Activated CD4-positive, alpha-beta T cell treated with anti-CD3 and anti-CD28 coated beads, Interleukin-2, amount 10 ng/mL, durations not matched to agents 7 days and 5 days (primary cell): Measurements from ENCODE around the gene TMEM207. TPM values are rescaled to one million over a fixed set of nuclear protein-coding genes. Genes with fewer than 3 reads are reported as not detected.
"Not testable (repeated sequence)": the region's sequence is repeated elsewhere in the genome, so short reads cannot be mapped to it uniquely, and the experiment has no call there.

Experiments
- CTCF ChIA-PET: fragments of 350-600 bp; sonication (Branson Sonifier 250); formaldehyde crosslinking; loops from one replicate; lab custom pipeline; 2021; ENCODE audit warnings: antibody characterized with exemption; lab: Charles Lee
- POLR2A ChIA-PET: fragments of 350-600 bp; sonication (Branson Sonifier 250); formaldehyde crosslinking; loops from one replicate; lab custom pipeline; 2021; ENCODE audit warnings: antibody characterized with exemption; lab: Charles Lee
- DNase-seq: peaks from one replicate; pipeline ENCODE4 v3.0.0-alpha.2; 2020
- H3K27ac Mint-ChIP-seq: one replicate; pipeline ENCODE4 v1.8.0; 2021; ENCODE audit warnings: mild to moderate bottlenecking, moderate library complexity, mixed read lengths
- H3K27me3 Mint-ChIP-seq: one replicate; pipeline ENCODE4 v1.8.0; 2021; ENCODE audit warnings: mixed read lengths
- H3K36me3 Mint-ChIP-seq: one replicate; pipeline ENCODE4 v1.8.0; 2021; ENCODE audit warnings: low read depth, mixed read lengths
- H3K4me1 Mint-ChIP-seq: one replicate; pipeline ENCODE4 v1.8.0; 2021; ENCODE audit warnings: mixed read lengths
- H3K4me3 Mint-ChIP-seq: one replicate; pipeline ENCODE4 v1.8.0; 2021; ENCODE audit warnings: mild to moderate bottlenecking, moderate library complexity, mixed read lengths
- H3K9me3 Mint-ChIP-seq: one replicate; pipeline ENCODE4 v1.8.0; 2021; ENCODE audit warnings: mixed read lengths
- total RNA-seq, 2 experiments: library from RNA; stranded (reverse); gene quantifications; one replicate each; pipeline ENCODE4 v1.2.3, GENCODE V29; 2021

The TMEM207 gene
- total RNA-seq, 2 experiments from 2014 or later = not detected

DNA sequence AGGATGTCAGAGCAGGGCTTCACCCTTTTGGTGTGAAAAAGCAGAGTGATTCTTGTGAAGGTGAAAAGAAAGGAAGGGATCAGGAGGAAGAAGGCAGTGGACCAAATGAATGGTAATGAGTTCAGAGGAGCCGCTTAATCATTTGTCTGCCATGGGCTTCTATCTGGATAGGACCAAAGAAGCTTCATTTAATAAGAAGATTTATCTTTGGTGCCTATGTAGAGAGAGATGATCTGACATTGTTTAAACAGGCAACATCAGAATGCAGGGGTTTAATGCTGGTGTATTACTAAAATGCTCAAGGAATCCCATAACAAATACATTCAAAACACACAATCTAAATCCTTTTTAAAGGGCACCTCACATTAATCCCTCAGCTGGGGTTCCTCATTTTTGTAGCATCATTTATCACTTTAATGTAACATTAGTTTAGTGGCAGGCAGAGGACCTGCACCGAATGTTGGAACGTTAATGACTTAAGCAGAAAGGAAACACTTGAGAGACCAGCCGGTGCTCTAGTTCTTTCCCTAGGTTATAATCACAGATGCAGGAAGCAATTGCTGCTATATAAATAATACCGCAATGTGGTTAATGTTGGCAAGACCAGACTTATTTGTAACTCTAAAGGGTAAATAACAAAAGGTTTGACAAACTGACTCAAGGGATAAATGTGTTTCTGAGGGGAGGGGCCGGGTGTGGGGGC, 36.3 kb upstream of the TMEM207 start:
- CTCF ChIA-PET = no interaction called here
- Mint-ChIP-seq H3K27me3 (peaks cover 42% of the 10 kb centered on the region), H3K4me1 (no peaks in the 10 kb centered on the region), H3K9me3 (no peaks in the 10 kb centered on the region), H3K36me3 (no peaks in the 10 kb centered on the region), H3K27ac (no peak overlapping the region), H3K4me3 (no peak overlapping the region)
- POLR2A ChIA-PET = no interaction called here
- no peak for DNase-seq

DNA sequence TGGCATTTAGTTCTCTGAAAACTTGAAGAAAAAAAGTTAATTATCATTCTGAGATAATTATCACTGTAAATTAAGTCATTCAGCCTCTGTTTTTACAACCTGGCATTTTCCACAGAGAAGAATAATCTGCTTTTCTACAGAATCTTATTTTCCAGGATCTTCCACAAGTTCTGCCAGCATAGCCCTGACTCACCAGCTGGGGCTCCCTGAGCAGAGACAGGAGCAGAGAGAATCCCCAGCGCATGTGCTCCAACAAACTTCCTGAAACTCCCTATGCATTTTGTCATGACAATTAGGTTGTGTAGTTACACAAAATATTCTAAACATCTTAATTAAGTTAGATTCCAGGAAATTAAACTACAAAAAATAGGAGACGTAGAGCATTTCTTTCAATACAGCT, 32.1 kb upstream of the TMEM207 start:
- Mint-ChIP-seq H3K36me3 (no peaks in the 10 kb centered on the region), H3K4me1 (no peaks in the 10 kb centered on the region), H3K9me3 (no peaks in the 10 kb centered on the region), H3K27ac (no peak overlapping the region), H3K4me3 (no peak overlapping the region), H3K27me3 (peaks cover 16% of the 10 kb centered on the region)
- POLR2A ChIA-PET = no interaction called here
- no peak for DNase-seq
- CTCF ChIA-PET = no interaction called here

DNA sequence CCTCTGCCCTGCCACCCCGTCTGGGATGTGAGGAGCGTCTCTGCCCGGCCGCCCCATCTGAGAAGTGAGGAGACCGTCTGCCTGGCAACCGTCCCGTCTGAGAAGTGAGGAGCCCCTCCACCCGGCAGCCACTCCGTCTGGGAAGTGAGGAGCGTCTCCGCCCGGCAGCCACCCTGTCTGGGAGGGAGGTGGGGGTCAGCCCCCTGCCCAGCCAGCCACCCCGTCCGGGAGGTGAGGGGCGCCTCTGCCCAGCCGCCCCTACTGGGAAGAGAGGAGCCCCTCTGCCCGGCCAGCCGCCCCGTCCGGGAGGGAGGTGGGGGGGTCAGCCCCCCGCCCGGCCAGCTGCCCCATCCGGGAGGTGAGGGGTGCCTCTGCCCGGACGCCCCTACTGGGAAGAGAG, 23.6 kb upstream of the TMEM207 start:
- POLR2A ChIA-PET, H3K36me3 Mint-ChIP-seq, H3K4me1 Mint-ChIP-seq, H3K27ac Mint-ChIP-seq, DNase-seq, CTCF ChIA-PET, H3K9me3 Mint-ChIP-seq, H3K4me3 Mint-ChIP-seq: not testable (repeated sequence)
- peaks cover 14% of the 10 kb centered on the region for H3K27me3 Mint-ChIP-seq

DNA sequence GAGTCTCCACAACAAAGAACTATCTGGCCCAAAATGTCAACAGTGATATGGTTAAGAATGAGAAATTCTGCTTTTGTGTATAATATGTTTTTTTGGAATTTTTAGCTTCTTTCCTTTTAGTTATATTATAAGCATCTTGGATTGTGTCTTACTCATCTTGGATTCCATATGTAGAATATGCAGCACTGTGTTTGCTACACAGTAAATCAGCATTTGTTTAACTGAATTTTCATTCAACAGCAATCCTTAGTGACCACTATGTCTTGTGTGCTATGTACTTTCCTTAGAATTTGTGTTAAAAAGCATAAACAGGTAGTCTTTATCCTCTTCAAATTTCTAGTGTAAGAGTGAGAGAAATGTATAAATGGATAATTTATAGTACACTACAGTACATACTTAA, 18.2 kb upstream of the TMEM207 start:
- DNase-seq = no peak
- no peaks in the 10 kb centered on the region for H3K4me1 Mint-ChIP-seq
- no peaks in the 10 kb centered on the region for H3K36me3 Mint-ChIP-seq
- H3K27ac Mint-ChIP-seq = no peak overlapping the region
- H3K9me3 Mint-ChIP-seq = peaks cover 7% of the 10 kb centered on the region
- peaks cover 19% of the 10 kb centered on the region for H3K27me3 Mint-ChIP-seq
- POLR2A ChIA-PET = no interaction called here
- CTCF ChIA-PET = no interaction called here
- no peak overlapping the region for H3K4me3 Mint-ChIP-seq

DNA sequence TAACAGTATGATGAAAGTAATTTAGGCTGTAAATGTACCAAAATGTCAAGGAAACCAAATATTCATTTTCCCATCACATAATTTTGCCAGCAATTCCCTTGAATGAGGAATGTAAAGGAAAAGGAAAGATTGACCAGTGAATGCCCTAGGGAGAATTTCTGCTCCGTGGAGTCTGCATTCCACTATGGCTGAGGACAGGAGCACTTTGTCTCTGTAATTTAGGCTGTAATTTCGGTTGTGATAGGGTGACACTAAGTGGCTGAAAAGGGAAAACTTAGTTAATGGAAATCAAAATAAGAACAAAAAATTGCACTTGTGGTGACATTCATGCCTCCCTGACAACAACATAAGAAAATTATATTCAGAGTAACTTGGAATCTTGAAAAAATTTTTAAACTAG, 8.3 kb upstream of the TMEM207 start:
- no peaks in the 10 kb centered on the region for H3K4me1 Mint-ChIP-seq
- peaks cover 12% of the 10 kb centered on the region for H3K27me3 Mint-ChIP-seq
- H3K27ac Mint-ChIP-seq = no peak overlapping the region
- no peak for DNase-seq
- H3K4me3 Mint-ChIP-seq = no peak overlapping the region
- ChIA-PET CTCF (no interaction called here), POLR2A (no interaction called here)
- H3K36me3 Mint-ChIP-seq = no peaks in the 10 kb centered on the region
- H3K9me3 Mint-ChIP-seq = no peaks in the 10 kb centered on the region

DNA sequence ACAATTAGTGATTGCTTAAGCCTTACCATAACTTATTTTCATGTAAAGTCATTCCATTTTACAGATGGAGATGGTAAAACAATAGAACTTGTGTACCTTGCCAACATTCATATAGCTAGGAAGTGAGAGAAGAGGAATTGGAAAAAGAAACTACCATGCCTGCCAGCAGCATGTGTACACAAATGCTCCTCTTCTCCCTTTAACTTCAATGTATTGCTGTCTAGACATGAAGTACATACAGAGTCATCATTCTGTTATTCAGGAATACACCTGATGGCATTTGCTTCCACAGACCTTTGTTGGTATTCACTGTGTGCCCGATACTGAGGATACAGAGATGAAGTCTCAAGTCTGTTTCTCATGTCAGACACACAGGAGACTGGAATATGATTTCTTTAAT, 7.1 kb upstream of the TMEM207 start:
- Mint-ChIP-seq H3K9me3 (no peaks in the 10 kb centered on the region), H3K27ac (no peak overlapping the region), H3K36me3 (no peaks in the 10 kb centered on the region), H3K4me3 (no peak overlapping the region), H3K27me3 (peaks cover 12% of the 10 kb centered on the region), H3K4me1 (no peaks in the 10 kb centered on the region)
- CTCF ChIA-PET = interaction anchor here (1.0 kb wide), 1 partner anchor 9 kb away, joined by 3 read pairs; no protein-coding TSS in a partner anchor
- POLR2A ChIA-PET = no interaction called here
- no peak for DNase-seq

DNA sequence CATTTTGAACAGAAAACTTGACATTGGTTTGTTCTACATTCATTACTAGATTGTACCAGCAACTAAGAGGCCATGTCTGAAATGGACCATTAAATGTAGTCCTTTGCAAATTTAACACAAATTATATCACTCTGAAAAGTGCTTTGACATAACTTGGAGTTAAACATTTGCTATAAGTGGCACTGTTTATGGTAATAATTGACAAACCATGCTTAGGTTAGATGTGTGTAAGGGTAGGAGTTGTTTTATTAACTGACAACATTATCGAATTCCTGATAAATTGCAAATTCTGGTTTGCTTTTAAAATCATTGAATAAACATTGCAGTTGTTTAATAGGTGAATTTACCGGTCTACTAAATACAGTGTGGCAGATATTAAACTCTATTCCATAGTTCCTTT, 6.1 kb upstream of the TMEM207 start:
- no peaks in the 10 kb centered on the region for H3K9me3 Mint-ChIP-seq
- H3K4me3 Mint-ChIP-seq = no peak overlapping the region
- H3K27ac Mint-ChIP-seq = no peak overlapping the region
- ChIA-PET CTCF (no interaction called here), POLR2A (no interaction called here)
- peaks cover 12% of the 10 kb centered on the region for H3K27me3 Mint-ChIP-seq
- H3K36me3 Mint-ChIP-seq = no peaks in the 10 kb centered on the region
- no peaks in the 10 kb centered on the region for H3K4me1 Mint-ChIP-seq
- DNase-seq = no peak

DNA sequence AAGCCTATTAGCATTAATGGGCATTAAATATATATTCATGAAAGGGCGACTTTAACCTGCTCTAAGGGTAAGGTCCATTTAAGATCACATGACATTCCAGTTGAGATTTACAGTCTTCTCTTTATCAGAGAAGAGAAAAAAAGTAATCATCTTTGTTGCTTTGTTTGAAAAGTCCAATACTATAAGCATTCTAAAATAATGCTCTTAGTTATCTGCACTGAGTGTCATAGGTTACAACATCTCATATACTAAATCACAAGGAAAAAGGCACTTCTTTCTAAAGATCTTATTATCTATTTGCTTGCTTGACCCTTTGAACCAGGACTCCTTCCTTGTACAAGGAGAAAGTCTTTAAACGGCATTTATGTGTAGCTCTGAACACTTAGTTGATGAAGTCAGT, 1.4 kb downstream of the TMEM207 start:
- no peak overlapping the region for H3K27ac Mint-ChIP-seq
- no peaks in the 10 kb centered on the region for H3K36me3 Mint-ChIP-seq
- no peak overlapping the region for H3K4me3 Mint-ChIP-seq
- DNase-seq = no peak
- peaks cover 11% of the 10 kb centered on the region for H3K4me1 Mint-ChIP-seq
- no peaks in the 10 kb centered on the region for H3K9me3 Mint-ChIP-seq
- ChIA-PET POLR2A (no interaction called here), CTCF (no interaction called here)
- H3K27me3 Mint-ChIP-seq = peaks cover 3% of the 10 kb centered on the region

DNA sequence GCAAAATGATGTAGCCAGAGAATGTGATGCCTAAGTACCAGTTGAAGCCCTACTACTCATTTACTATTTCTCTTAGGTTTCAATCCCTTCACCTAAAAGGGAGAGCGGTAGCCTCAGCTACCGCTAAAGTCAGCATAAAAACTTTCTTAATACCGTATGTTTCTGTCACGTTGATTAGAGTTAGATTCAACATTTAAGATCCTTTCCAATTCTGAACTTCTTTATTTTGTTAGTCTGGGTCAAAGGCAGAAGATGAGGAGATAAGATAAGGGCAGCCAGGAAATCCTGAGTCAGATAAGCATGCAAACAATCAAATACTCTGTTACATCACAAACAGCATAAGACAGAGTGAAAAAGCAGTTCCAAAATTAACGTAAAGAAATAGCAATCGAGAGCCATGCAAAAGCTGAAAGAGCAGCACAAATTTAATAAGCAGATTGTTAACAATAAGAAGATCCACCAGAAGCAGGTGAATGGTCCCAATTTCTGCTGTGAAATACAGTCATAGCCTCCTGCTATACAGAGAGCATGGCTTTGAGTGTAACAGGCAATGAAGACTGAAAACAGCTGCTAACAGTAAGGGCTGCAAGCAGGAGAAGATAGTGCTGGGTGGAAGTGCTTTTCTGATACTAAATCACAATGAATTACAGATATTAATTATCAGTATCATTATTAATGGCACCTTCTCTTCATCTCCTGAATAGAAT, 3.0 kb downstream of the TMEM207 start:
- CTCF ChIA-PET = no interaction called here
- no peak for DNase-seq
- Mint-ChIP-seq H3K36me3 (no peaks in the 10 kb centered on the region), H3K4me3 (no peak overlapping the region), H3K4me1 (peaks cover 11% of the 10 kb centered on the region), H3K27ac (peak overlapping the region; percentile 20), H3K27me3 (peaks cover 7% of the 10 kb centered on the region), H3K9me3 (no peaks in the 10 kb centered on the region)
- POLR2A ChIA-PET = no interaction called here

DNA sequence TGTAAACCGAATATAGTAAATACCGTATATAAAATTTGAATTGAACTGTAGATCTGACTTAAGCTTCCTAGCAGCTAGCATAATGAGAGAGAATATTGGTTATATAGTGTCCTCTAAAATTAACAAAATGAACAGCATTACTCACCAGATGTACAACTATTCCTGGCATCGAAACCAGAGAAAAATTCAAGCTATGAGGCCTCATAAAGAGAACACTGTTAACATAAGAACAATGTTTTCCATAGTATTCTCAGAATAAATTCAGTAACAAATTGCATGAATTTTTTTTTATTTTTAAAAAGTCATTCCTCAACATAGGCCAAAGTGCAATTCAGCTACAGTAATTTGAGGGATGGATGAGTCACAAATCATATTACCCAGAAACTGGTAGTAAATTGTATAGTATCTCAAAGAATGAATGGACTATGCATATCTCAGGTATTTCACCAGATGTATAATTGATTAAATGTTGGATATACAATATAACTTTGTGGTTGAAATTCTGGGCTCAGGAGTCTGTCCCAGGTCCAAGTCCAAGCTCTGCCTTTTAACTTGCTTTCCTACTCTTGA, 5.0 kb downstream of the TMEM207 start:
- Mint-ChIP-seq H3K4me1 (peaks cover 11% of the 10 kb centered on the region), H3K27me3 (peaks cover 10% of the 10 kb centered on the region), H3K27ac (no peak overlapping the region), H3K9me3 (no peaks in the 10 kb centered on the region), H3K4me3 (no peak overlapping the region), H3K36me3 (no peaks in the 10 kb centered on the region)
- CTCF ChIA-PET = no interaction called here
- POLR2A ChIA-PET = no interaction called here
- no peak for DNase-seq

DNA sequence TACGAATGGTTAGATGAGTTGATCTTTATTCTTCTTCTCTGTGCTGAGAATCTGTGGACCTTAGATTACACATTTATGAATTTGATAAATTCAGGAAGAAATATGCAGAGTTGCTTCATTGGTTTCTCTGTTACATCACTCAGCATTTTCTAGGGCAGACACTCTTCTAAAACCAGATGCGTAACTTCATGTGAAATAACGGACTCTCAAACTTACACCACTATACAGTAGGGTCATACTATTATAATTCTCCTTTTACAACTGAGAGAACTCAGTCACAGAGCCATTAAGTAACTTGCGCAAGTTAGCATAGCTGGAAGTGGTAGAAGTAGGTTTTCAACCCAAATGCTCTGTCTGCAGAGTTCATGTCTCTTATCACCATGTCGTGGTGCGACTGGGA, 5.7 kb downstream of the TMEM207 start:
- no peak for DNase-seq
- H3K4me1 Mint-ChIP-seq = peaks cover 11% of the 10 kb centered on the region
- ChIA-PET CTCF (no interaction called here), POLR2A (no interaction called here)
- H3K27ac Mint-ChIP-seq = no peak overlapping the region
- H3K9me3 Mint-ChIP-seq = no peaks in the 10 kb centered on the region
- peaks cover 10% of the 10 kb centered on the region for H3K27me3 Mint-ChIP-seq
- H3K4me3 Mint-ChIP-seq = no peak overlapping the region
- no peaks in the 10 kb centered on the region for H3K36me3 Mint-ChIP-seq

DNA sequence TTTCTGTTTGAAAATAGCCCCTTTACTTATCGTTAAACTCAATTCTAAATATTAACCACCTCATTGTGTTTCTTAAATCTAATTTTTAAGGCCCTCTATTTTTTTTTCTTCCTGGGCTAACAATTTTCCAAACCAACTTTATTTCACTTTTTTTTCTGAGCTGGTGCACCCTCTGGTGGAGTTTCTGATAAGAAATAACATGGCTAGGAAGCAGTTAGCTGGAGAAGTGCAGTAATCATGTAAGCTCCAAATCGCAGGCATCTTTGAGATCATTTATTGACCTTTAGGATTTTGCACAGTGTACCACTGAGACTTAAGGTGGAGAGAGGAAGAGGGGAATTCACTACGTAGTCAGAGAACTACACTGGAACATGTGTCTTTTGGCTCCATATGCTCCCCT, 6.4 kb downstream of the TMEM207 start:
- H3K4me3 Mint-ChIP-seq = no peak overlapping the region
- no peak overlapping the region for H3K27ac Mint-ChIP-seq
- peaks cover 11% of the 10 kb centered on the region for H3K4me1 Mint-ChIP-seq
- ChIA-PET CTCF (no interaction called here), POLR2A (no interaction called here)
- no peak for DNase-seq
- no peaks in the 10 kb centered on the region for H3K9me3 Mint-ChIP-seq
- H3K36me3 Mint-ChIP-seq = no peaks in the 10 kb centered on the region
- H3K27me3 Mint-ChIP-seq = peaks cover 10% of the 10 kb centered on the region

DNA sequence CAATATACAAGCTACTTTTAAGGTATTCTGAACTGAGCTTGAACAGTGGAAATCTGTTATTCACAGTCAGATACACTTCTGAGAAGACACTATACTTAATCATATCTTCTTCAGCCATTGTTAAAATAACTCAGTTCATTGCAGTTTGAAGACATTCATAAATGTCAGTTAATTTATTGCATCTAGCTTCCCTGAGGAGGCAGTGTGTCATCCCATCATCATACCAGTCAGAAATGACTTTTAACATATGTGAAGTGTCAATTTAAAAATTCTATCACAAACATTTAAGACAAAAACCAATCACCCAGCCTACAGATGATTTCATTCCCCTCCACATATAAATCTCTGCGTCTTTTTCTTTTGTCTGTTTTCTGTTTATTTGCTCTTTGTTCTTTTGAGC, 7.5 kb downstream of the TMEM207 start:
- DNase-seq = no peak
- H3K9me3 Mint-ChIP-seq = no peaks in the 10 kb centered on the region
- no peak overlapping the region for H3K27ac Mint-ChIP-seq

More for the DNA sequence above, 7.5 kb downstream of the TMEM207 start:
- ChIA-PET POLR2A (no interaction called here), CTCF (no interaction called here)
- Mint-ChIP-seq H3K4me1 (peaks cover 11% of the 10 kb centered on the region), H3K27me3 (peaks cover 11% of the 10 kb centered on the region), H3K36me3 (no peaks in the 10 kb centered on the region), H3K4me3 (no peak overlapping the region)
